NB4 (cell line): ENCODE measurements around the gene LONP2.
"Not testable (repeated sequence)": the region's sequence is repeated elsewhere in the genome, so short reads cannot be mapped to it uniquely, and the experiment has no call there.

Experiments
- DNase-seq: peaks from one replicate; pipeline ENCODE4 v3.0.0; 2010; ENCODE audit warnings: low read depth
- H3K4me3 ChIP-seq: one replicate; pipeline ENCODE4 v1.5.1; 2011; ENCODE audit warnings: mild to moderate bottlenecking, low read depth, low read length, moderate library complexity
- MYC ChIP-seq: IDR thresholded peaks from 2 replicates; pipeline ENCODE4 v1.6.1; 2011; ENCODE audit warnings: low read depth, low read length
- POLR2A ChIP-seq: IDR thresholded peaks from 2 replicates; pipeline ENCODE4 v1.6.1; 2011; ENCODE audit warnings: mild to moderate bottlenecking; ENCODE audit not compliant: insufficient read length; ENCODE audit errors: extremely low read depth
- TF ChIP-seq, protein P1 (sequence below): IDR thresholded peaks from 2 replicates; pipeline ENCODE4 v1.6.1; 2011; ENCODE audit warnings: low read depth, low read length
- TF ChIP-seq, protein P2 (sequence below): IDR thresholded peaks from one replicate; pipeline ENCODE4 v1.5.1; 2012; ENCODE audit warnings: low read depth, low read length

Gene LONP2

GRCh38 chr16:48386559-48387312, 142.6 kb downstream of the LONP2 start:
- H3K4me3 ChIP-seq = no peak overlapping the region
- TF ChIP-seq, protein P1, sequence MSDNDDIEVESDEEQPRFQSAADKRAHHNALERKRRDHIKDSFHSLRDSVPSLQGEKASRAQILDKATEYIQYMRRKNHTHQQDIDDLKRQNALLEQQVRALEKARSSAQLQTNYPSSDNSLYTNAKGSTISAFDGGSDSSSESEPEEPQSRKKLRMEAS = no peak
- TF ChIP-seq, protein P2, sequence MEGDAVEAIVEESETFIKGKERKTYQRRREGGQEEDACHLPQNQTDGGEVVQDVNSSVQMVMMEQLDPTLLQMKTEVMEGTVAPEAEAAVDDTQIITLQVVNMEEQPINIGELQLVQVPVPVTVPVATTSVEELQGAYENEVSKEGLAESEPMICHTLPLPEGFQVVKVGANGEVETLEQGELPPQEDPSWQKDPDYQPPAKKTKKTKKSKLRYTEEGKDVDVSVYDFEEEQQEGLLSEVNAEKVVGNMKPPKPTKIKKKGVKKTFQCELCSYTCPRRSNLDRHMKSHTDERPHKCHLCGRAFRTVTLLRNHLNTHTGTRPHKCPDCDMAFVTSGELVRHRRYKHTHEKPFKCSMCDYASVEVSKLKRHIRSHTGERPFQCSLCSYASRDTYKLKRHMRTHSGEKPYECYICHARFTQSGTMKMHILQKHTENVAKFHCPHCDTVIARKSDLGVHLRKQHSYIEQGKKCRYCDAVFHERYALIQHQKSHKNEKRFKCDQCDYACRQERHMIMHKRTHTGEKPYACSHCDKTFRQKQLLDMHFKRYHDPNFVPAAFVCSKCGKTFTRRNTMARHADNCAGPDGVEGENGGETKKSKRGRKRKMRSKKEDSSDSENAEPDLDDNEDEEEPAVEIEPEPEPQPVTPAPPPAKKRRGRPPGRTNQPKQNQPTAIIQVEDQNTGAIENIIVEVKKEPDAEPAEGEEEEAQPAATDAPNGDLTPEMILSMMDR = no peak
- no peak for TF ChIP-seq POLR2A
- no peak for TF ChIP-seq MYC
- no peak for DNase-seq

DNA sequence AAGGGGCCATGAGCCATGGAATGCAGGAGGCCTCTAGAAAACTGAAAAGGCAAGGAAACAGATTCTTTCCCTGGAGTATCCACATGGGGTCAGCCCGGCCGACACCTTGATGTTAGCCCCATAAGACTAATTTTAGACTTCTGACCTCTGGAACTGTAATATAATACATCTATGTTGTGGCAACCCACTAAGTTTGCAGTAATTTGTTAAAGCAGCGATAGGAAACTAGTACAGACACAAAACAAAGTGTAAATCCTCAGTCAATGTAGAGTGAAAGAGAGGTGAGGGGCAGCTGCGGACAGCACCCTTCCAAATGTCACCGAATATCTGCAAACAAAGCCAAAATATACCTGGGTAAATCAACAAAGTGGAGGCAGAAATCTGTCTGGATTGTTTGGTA, 148.3 kb downstream of the LONP2 start:
- no peak for DNase-seq
- TF ChIP-seq, protein P2 = no peak
- TF ChIP-seq POLR2A = no peak
- no peak for TF ChIP-seq MYC
- TF ChIP-seq, protein P1 = no peak

GRCh38 chr16:48393485-48394354, 149.6 kb downstream of the LONP2 start:
- no peak for DNase-seq
- no peak overlapping the region for H3K4me3 ChIP-seq
- TF ChIP-seq, protein P1 = no peak
- TF ChIP-seq, protein P2 = no peak
- TF ChIP-seq MYC = no peak
- TF ChIP-seq POLR2A = no peak

More for the DNA sequence above, 148.3 kb downstream of the LONP2 start:
- no peak overlapping the region for H3K4me3 ChIP-seq

GRCh38 chr16:48394355-48394703, 150.2 kb downstream of the LONP2 start:
- no peak for DNase-seq
- TF ChIP-seq MYC (no peak), POLR2A (no peak)
- TF ChIP-seq, protein P2 = no peak
- TF ChIP-seq, protein P1 = no peak
- H3K4me3 ChIP-seq = no peak overlapping the region

DNA sequence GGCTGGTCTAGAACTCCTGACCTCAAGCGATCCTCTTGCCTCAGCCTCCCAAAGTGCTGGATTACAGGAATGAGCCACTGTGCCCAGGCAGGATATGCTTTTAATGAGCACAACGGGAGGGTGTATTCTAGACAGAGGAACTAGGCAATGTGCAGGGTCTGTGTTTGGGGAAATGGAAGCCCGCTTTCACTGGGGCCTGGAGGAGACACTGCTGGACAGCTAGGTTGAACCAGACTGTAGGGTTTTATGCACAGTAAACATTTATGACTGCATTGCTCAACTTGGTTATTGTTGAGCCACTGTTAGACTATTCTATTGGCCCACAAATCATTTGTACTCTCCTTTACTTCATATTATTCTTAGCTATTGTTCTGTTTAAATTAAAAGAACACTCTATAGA, 151.3 kb downstream of the LONP2 start:
- no peak overlapping the region for H3K4me3 ChIP-seq
- peak; percentile 28 for DNase-seq
- TF ChIP-seq POLR2A = no peak
- TF ChIP-seq, protein P1 = no peak
- TF ChIP-seq, protein P2 = no peak
- TF ChIP-seq MYC = no peak

DNA sequence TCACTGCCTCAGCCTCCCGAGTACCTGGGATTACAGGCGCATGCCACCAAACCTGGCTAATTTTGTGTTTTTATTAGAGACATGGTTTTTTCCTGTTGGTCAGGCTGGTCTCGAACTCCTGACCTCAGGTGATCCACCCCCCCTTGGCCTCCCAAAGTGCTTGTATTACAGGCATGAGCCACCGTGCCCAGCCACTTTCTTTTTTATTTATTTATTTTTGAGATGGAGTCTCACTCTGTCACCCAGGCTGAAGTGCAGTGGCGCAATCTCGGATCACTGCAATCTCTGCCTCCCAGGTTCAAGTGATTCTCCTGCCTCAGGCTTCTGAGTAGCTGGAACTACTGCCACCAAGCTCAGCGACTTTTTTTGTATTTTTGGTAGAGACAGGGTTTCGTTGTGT, 158.4 kb downstream of the LONP2 start:
- not testable (repeated sequence) for H3K4me3 ChIP-seq, DNase-seq
